HG03066 (cell line): ENCODE results near the gene ITIH3.

Experiments used
- ATAC-seq: cut with Tn5 transposase; IDR thresholded peaks from one replicate; pipeline ENCODE4 v1.9.1; 2021; ENCODE audit warnings: low read depth; ENCODE audit not compliant: unreplicated experiment

ITIH3 gene

DNA sequence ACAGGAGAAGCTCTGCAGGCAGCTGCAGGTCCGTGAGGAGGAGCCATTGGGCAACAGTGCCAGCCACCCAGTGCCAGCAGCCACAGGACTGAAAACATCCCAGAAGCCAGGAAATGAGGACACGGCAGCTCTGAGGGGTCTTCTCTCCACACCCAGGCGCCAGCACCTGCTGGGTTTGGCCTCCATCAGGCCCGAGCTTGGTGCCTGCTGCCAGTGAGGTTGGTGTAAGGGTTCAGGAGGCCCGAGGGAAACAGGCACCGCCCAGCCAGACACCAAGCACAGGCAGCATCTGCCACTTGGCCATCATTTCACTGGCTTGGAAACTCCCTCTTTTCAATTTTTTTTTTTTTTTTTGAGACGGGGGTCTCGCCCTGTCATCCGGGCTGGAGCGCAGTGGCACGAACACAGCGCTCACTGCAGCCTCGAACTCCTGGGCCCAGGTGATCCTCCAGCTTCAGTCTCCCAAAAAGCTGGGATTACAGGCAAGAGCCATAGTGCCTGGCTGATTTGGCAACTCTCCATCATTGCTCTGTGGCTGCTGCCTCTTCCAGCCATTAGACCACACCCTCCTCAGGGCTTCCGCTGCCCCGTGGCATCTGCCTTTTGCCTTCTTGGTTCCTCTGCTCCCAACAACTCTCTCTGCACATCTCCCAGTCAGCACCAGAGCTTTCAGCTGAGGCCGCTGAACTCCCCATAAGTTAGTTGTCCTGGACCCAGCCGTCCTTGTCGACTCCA is 1.5 kb upstream of the ITIH3 start:
- ATAC-seq: no peak

- ATAC-seq: no peak
Observed at GRCh38 chr3:52793702-52794611, 639 bp upstream of the ITIH3 start.

- ATAC-seq: no peak
Observed at GRCh38 chr3:52795298-52795900, 803 bp downstream of the ITIH3 start.

GRCh38 chr3:52796411-52796810 is 1.8 kb downstream of the ITIH3 start:
- ATAC-seq: no peak

GRCh38 chr3:52798376-52798977 is 3.9 kb downstream of the ITIH3 start:
- ATAC-seq: no peak

DNA sequence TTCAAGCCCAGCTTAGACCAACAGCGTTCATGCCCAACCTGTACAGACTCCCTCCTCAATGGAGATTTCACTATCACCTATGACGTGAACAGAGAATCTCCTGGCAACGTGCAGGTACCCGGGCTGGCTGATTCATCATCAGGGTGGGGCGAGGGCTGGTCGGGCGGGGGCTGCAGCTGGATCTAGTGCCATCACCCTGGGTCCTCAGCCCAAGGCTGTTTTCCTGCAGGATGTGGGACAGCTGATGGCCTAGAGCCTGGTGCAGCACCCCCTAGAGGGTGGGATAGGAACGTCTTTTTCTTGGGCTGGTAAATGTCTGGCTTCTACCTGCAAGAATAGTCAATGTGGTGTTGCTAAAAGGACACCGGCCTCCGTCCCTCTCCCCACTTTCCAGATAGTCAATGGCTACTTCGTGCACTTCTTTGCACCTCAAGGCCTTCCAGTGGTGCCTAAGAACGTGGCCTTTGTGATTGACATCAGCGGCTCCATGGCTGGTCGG is 4.4 kb downstream of the ITIH3 start:
- no peak for ATAC-seq

GRCh38 chr3:52800079-52800478 is 5.5 kb downstream of the ITIH3 start:
- no peak for ATAC-seq

DNA sequence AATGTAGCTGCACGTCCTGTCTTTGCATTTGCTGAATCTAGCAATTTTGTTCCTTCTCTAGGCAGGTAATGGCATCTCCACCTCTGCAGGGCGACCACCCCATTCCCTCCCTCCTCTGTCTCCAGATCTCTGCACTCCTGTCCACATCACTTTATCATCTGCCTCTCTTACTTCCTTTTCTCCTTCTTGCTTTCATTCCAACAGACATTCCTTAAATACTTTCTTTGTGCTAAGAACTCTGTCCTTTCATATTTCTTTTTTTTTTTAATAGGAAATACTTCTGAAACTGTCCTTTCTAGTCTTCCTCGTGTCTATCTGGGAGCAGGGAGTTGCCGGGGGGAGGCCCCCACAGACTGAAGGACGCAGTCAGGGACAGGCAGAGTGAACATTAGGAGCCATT is 7.2 kb downstream of the ITIH3 start:
- no peak for ATAC-seq

DNA sequence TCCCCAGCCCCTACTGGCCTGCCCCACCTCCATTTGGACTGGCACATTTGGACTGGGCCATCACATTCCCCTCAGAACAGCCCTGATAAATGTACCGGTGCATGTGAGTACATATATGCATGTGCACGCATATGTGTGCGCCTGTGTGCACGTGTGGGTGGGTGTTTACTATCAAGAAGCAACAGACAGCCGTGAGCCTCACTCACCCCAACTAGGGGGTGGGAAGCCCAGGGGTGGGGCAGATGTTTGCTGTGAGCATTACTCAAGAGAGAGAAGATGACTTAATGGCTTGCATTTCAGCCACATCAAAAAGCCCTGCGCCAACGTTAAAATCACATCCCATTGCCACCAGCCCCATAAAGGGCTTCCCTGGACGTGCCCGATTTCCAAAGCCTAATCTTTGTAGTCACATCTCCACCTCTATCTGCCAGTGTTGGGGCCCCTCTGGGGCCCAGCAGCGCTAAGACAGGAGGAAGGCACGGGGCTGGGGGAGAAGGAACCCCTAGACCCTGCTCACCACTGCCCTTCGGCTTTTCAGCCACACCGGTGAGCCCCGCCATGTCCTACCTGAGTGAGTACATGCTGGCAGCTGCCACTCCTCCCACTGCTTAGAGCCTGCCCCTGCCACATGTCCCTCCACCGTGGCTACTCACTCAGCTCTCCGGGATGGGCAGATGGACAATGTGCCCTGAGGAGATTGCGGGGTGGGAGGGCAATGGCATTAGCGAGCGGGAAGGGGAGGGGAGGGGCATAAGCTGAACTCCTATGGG is 10.9 kb downstream of the ITIH3 start:
- no peak for ATAC-seq

- ATAC-seq: no peak
Observed at GRCh38 chr3:52809149-52809548, 14.6 kb downstream of the ITIH3 start.

GRCh38 chr3:52809662-52810377 is 15.2 kb downstream of the ITIH3 start:
- no peak for ATAC-seq

DNA sequence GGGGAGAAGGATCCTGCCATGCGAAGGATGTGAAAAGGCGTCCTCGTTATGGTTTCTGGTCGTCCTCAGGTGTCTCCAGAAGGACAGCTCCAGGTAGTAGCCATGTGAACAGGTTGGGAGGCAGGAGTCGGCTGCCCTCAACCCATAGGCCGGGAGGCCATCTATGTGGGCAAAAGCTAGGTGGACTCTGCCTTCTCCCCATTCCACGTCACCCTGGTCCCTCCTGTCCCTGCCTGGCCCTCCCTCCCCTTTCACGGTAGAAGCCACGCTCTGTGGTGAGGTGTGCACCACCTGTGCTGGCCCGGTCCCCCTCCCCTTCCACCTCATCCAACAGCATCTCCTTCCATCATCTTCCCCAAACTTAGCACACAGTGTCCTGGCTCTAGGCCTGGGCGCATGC is 16.3 kb downstream of the ITIH3 start:
- ATAC-seq: no peak

GRCh38 chr3:52811452-52812011 is 16.9 kb downstream of the ITIH3 start:
- no peak for ATAC-seq

- no peak for ATAC-seq
Observed at GRCh38 chr3:52813810-52814209, 19.2 kb downstream of the ITIH3 start.

- no peak for ATAC-seq
Observed at GRCh38 chr3:52816199-52816598, 21.6 kb downstream of the ITIH3 start.

GRCh38 chr3:52816654-52817053 is 22.1 kb downstream of the ITIH3 start:
- no peak for ATAC-seq

GRCh38 chr3:52817221-52817620 is 22.6 kb downstream of the ITIH3 start:
- no peak for ATAC-seq

- no peak for ATAC-seq
Observed at GRCh38 chr3:52817860-52818259, 23.3 kb downstream of the ITIH3 start.

DNA sequence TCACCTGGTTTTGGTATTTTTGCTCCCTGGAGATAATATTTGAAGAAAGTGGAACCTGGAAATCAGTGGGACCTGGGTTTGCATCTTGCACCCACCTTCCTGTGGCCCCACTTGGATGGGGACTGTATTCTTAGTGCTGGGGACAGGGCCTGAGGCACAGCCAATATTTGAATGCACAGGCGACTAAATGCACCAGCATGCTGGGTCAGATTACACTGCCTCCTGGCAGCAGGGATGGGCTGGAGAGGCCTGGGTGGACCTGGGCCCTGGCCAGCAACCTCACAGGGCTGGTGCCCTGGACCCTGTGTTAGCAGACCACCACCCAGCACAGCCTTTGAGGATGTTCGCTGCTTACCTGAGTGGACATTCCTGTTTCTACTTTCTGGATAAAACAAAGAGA is 25.3 kb downstream of the ITIH3 start:
- ATAC-seq: no peak
